ENCODE measurements around the gene ERLIN1.

Gene ERLIN1

DNA sequence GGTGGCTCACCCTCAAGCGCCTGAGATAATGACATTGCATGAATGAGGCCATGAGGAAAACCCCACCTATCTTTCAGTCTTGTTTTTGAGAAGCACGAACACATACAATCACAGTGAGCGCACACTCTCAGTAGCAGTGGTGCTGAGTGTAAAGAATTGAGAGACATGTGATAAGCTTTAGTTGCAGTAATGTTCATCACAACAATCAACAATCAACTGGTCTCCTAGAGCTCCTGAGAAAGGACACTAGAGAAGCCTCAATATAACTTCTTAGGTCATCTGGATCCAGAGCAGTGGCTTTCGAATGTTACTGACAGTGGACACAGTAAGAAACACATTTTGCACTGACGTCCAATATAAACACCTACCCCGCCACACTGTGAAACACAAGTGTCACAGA is 12.8 kb downstream of the ERLIN1 start:
- in situ Hi-C loops (cut with MboI; ENCODE audit: low sequenced_read_pairs): no loop called here

- in situ Hi-C loops (cut with MboI; ENCODE audit: low sequenced_read_pairs): no loop called here
Measured at GRCh38 chr10:100172349-100172748, 13.5 kb downstream of the ERLIN1 start.

DNA sequence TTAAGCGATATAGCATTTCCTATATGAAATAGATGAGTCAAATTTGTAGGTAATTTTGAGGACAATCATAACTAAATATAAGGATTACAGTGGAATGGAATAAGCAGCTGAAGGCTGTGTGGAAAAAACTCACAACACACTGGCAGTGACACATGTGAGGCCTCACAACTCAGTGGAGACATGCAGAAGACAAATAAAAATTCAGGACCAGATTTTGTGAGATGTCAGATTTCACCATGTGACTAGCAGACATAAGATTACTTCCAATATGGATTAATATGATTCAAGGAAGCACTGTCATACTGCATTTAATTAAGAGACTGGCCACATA is 17.6 kb downstream of the ERLIN1 start:
- in situ Hi-C loops (cut with MboI; ENCODE audit: low sequenced_read_pairs): no loop called here

DNA sequence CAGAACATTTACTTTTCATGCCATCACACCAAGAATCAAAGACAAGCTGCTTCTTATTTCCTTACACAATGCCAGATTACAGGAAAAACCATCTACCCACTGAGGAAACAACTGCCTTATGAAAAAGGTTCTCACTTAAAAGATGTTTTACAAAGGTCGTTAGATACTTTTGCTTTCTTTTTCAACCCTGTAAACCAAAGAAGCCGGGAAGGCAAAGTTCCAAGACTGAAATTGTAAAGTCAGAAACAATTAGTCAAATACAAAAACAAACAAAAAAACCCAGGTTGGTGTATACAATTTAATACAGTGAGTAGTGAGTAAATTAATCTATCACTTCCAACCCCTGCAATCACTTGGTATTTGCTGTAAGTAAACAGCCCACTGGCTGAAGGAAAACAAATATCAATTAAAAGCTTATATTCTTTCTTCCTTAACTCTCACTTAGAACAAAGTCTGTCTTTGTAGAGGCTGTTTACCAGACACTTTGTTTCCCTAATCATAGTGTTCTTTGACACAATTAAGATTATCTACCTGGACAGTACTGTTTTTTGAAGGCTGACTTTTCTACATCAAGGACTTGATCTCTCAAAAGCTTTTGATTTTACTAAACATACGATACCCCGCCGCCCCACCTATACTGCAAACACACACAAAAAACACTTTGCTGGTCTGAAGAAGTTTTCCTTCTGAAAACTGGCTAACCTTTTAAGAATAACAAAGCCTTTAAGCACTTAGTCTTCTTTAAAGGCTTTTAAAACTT is 18.1 kb downstream of the ERLIN1 start:
- in situ Hi-C loops (cut with MboI; ENCODE audit: low sequenced_read_pairs): no loop called here

- in situ Hi-C loops (cut with MboI; ENCODE audit: low sequenced_read_pairs): no loop called here
Measured at GRCh38 chr10:100163704-100164621, 21.9 kb downstream of the ERLIN1 start.

DNA sequence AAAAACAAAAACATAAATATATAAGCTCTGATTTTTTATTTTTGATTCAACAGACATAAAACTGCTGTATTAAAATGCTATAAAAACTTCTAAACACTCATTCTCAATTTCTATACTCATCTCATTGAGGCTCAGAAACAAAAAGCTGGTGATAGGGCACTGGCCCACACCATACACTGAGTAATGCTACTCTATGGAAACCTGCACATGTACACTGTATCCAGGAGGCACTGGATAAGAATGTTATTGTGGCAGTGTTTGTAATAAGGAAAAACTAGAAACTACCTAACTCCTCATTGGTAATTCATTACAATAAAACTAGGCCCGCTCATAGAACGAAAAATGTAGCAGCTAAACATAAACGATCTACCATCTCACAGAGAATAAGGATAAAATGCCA is 23.1 kb downstream of the ERLIN1 start:
- in situ Hi-C loops (cut with MboI; ENCODE audit: low sequenced_read_pairs): no loop called here

GRCh38 chr10:100158044-100158805 is 27.6 kb downstream of the ERLIN1 start:
- in situ Hi-C loops (cut with MboI; ENCODE audit: low sequenced_read_pairs): no loop called here

DNA sequence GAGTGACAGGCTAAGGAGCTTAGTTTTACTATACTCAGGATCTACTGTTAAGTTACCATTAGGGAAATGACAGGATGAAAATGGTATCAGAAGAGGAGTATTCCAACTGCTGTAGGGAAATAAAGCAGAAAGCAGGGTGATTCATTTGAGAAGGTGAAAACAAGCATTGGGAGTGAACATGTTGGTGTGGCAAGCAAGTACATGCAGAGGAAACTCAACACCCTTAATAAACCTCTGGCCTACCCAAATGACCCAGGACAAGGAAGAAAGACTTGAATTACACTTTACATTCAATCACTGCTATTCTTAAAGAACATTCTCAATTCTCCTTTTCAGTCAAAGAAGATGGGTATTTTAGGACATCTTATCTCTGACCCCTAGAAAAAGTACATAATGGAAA is 28.7 kb downstream of the ERLIN1 start:
- in situ Hi-C loops (cut with MboI; ENCODE audit: low sequenced_read_pairs): no loop called here

GRCh38 chr10:100155936-100156335 is 29.9 kb downstream of the ERLIN1 start:
- in situ Hi-C loops (cut with MboI; ENCODE audit: low sequenced_read_pairs): no loop called here

GRCh38 chr10:100154666-100155065 is 31.2 kb downstream of the ERLIN1 start:
- in situ Hi-C loops (cut with MboI; ENCODE audit: low sequenced_read_pairs): no loop called here

- in situ Hi-C loops (cut with MboI; ENCODE audit: low sequenced_read_pairs): no loop called here
Measured at GRCh38 chr10:100153239-100153825, 32.5 kb downstream of the ERLIN1 start.

DNA sequence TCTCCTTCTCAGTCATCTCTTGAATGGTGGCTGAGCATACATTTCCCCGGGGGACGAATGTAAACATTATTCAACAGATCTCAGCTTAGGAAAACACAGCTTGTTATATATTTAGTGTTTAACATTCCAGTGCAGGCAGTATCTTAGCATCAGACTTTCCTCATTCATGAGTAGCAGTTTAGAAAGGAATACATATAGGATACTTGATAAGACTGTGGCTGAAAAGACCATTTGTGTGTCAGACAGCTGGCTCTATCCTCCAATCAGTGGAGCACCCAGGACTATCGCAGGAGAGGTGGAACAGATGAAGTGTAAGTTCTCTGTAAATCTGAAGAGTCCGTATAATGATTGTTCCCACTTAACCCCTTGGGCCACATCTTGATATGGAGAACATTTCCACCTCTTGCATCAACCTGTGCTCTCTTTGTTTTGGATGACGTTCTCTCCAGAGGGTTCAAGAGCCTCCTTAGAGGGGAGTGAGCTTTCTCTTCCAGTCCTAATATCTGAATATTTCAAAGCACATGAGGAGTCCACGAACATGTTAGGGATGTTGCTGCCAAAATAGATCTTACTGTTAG is 34.0 kb downstream of the ERLIN1 start:
- in situ Hi-C loops (cut with MboI; ENCODE audit: low sequenced_read_pairs): no loop called here

- in situ Hi-C loops (cut with MboI; ENCODE audit: low sequenced_read_pairs): no loop called here
Measured at GRCh38 chr10:100148353-100149211, 37.2 kb downstream of the ERLIN1 start.

GRCh38 chr10:100146875-100147650 is 38.8 kb downstream of the ERLIN1 start:
- in situ Hi-C loops (cut with MboI; ENCODE audit: low sequenced_read_pairs): no loop called here

DNA sequence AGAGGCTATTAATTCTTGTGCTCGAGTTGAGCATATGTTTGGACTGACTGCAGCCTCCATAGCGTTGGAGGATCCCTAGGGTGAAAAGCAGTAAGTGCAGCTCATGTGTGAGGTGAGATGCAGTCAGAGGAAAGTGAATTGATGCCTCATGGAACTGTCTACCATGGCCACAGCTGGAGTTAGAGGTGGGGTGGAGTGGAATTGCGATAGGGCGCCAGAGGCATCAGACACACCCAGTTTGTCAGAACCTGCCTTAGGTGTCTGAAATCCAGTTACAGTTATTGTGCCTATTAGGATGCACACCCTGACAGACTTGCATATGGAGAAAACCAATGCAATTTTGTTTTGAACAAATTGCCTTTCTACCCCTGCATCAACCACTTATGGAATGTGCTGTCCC is 39.4 kb downstream of the ERLIN1 start:
- in situ Hi-C loops (cut with MboI; ENCODE audit: low sequenced_read_pairs): no loop called here

DNA sequence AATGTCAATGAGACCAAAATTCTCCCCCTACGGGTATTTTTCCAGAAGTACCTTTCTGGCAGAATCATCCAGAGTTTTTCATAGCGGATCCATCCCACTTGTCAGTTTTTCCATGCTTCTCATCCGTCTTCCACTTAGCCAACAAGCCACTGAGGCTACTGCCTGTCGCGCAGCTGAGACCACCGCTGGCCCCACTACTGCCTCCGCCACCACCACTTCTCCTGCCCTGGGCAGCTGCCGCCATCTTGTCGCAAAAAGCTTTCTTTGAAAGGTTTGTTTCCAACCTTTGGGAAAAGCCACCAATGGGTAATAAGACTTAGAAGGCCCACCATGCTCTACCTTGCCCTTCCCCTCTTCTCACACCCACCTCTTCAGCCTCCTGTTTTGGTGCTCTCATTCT is 42.1 kb downstream of the ERLIN1 start:
- in situ Hi-C loops (cut with MboI; ENCODE audit: low sequenced_read_pairs): no loop called here

DNA sequence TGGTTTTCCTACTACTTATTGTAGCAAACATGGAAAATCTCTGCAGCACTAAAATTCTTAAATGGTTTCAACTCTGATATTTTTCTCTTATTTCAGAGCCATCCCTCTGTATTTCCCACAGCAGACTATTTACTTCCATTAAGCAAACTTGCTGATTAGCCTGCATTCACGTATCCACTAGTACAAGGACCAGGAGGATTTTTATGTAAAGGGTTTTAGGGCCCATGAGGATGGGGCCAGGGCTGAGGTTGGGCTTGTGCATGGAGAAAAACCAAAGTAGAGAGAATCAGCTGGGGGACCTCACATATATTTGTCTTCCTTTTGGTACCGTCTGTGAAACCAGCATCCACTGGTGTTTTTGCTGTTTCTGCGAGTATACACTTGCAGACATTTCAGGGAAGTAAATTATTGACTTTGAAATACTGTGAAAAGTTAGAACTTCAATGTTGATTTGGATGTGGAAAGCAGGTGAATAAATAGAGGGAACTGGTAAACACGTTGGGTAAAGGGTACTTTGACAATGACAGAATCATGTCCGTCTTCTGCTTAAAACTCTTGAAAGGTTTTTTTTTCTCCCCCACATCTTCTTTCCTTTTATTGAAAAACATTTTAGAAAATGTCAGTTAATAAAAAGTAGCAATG is 44.3 kb downstream of the ERLIN1 start:
- in situ Hi-C loops (cut with MboI; ENCODE audit: low sequenced_read_pairs): no loop called here

DNA sequence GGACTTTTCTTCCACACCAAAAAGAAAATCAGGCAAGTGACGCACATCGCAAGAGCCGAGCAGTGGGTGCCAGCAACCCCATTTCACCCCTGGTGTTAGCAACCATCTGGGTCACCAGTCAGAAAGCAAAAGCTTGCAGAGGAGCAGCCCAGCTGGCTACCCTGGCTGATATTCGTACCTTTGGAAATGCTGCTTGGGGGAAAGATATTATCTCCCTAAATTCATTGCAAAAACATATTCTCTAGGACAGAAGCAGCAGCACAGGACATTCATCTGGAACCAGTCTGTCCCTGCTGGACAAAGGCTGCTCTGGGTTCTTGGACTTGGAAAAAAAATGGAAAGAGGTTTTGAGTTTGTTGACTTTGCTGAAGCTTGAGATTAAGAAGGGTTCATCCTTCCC is 45.8 kb downstream of the ERLIN1 start:
- in situ Hi-C loops (cut with MboI; ENCODE audit: low sequenced_read_pairs): no loop called here
